ENCODE measurements around the gene ELFN2. TPM values are rescaled to one million over a fixed set of nuclear protein-coding genes. Genes with fewer than 3 reads are reported as not detected.

Gene ELFN2
- total RNA-seq, 1 donor from 2014 or later = 0.53 TPM

GRCh38 chr22:37340331-37341262 is 86.7 kb downstream of the ELFN2 start:
- no peak for DNase-seq (ENCODE audit: extremely low spot score, unreplicated experiment)
- Mint-ChIP-seq H3K27ac (no peak overlapping the region), H3K9me3 (no peaks in the 10 kb centered on the region), H3K36me3 (no peaks in the 10 kb centered on the region), H3K4me3 (no peak overlapping the region), H3K27me3 (peaks cover 73% of the 10 kb centered on the region), H3K4me1 (ENCODE audit: unreplicated experiment) (peaks cover 4% of the 10 kb centered on the region)
- TF ChIP-seq CTCF (conservative IDR thresholded peaks at IDR 0.05) = no peak

- no peak for DNase-seq (ENCODE audit: extremely low spot score, unreplicated experiment)
- no peaks in the 10 kb centered on the region for H3K36me3 Mint-ChIP-seq
- no peak overlapping the region for H3K4me3 Mint-ChIP-seq
- no peaks in the 10 kb centered on the region for H3K9me3 Mint-ChIP-seq
- H3K27ac Mint-ChIP-seq = no peak overlapping the region
- H3K27me3 Mint-ChIP-seq = peaks cover 85% of the 10 kb centered on the region
- peaks cover 4% of the 10 kb centered on the region for H3K4me1 Mint-ChIP-seq (ENCODE audit: unreplicated experiment)
- TF ChIP-seq CTCF (conservative IDR thresholded peaks at IDR 0.05) = no peak
Observed at GRCh38 chr22:37338539-37339246, 88.6 kb downstream of the ELFN2 start.

GRCh38 chr22:37337204-37337943 is 89.9 kb downstream of the ELFN2 start:
- no peak for TF ChIP-seq CTCF (conservative IDR thresholded peaks at IDR 0.05)
- H3K27me3 Mint-ChIP-seq = peaks cover 97% of the 10 kb centered on the region
- no peaks in the 10 kb centered on the region for H3K9me3 Mint-ChIP-seq
- no peaks in the 10 kb centered on the region for H3K36me3 Mint-ChIP-seq
- no peak overlapping the region for H3K27ac Mint-ChIP-seq
- peaks cover 4% of the 10 kb centered on the region for H3K4me1 Mint-ChIP-seq (ENCODE audit: unreplicated experiment)
- H3K4me3 Mint-ChIP-seq = no peak overlapping the region
- DNase-seq (ENCODE audit: extremely low spot score, unreplicated experiment) = no peak

- H3K4me1 Mint-ChIP-seq (ENCODE audit: unreplicated experiment) = peaks cover 4% of the 10 kb centered on the region
Observed at GRCh38 chr22:37336579-37336978, 90.7 kb downstream of the ELFN2 start.

More at GRCh38 chr22:37336579-37336978, 90.7 kb downstream of the ELFN2 start:
- no peak for TF ChIP-seq CTCF (conservative IDR thresholded peaks at IDR 0.05)
- H3K4me3 Mint-ChIP-seq = no peak overlapping the region
- peaks cover 97% of the 10 kb centered on the region for H3K27me3 Mint-ChIP-seq
- H3K36me3 Mint-ChIP-seq = no peaks in the 10 kb centered on the region
- DNase-seq (ENCODE audit: extremely low spot score, unreplicated experiment) = no peak
- no peak overlapping the region for H3K27ac Mint-ChIP-seq
- no peaks in the 10 kb centered on the region for H3K9me3 Mint-ChIP-seq

Data from type B pancreatic cell (in vitro differentiated cells).